Activated CD8-positive, alpha-beta memory T cell treated with anti-CD3 and anti-CD28 coated beads for 24 hours (primary cell): ENCODE measurements around the gene REEP3.

Experiments used
- DNase-seq: peaks from one replicate; pipeline ENCODE4 v3.0.0-alpha.2; 2020

REEP3 gene

DNA sequence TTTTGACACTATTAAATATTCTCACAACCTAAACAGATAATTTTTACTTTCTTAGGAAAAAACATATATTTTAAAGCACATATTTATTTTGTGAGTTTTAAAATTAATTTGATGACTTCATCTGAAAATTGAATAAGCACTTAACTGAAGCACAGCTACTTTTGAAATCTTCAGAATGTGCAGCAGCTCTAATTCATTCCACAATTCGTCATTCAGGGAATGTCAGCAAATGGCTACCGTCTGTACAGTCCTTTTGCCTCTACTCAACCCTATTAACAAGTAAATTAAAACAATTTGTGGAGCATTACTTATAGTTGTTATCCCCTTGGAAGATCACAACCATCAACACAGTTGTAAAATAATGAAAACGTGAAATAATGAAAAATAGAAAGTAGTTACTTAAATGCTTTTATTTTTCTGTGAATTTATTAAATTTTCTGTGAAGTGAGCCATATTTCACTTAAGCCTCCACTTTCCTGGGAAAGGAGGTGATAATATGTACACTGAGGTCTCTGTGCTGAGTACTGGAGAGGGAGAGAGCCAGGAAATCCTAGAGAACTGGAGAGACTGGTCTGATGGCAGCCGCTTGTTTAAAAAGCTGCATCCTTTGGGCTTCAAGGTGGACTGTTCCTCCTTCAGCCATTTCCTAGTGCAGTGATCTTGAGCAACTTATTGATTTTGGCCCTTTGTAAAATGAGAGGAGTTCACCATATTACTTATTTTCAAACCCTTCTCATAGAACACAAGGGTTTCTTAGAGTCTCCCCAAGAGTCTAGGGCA lies 70.6 kb downstream of the REEP3 start:
- DNase-seq: no peak

DNA sequence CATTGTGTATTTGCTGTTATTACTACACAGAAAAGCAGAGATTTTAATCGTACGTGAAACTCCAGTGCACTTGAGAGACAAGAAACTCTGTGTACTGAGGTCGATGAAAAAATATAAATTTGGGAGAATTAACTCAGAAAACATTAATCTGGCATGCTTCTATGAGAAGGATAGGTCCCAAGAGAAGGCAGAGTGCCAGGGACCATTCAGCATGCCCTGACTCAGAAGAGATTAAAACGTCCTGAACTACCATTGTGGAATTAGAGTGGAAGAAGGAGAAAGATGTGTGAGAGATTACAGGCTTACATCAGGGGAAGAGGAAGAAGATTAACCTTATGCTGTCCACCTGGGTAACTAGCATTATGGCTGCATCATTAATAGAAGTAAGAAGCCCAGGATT lies 72.4 kb downstream of the REEP3 start:
- no peak for DNase-seq

DNA sequence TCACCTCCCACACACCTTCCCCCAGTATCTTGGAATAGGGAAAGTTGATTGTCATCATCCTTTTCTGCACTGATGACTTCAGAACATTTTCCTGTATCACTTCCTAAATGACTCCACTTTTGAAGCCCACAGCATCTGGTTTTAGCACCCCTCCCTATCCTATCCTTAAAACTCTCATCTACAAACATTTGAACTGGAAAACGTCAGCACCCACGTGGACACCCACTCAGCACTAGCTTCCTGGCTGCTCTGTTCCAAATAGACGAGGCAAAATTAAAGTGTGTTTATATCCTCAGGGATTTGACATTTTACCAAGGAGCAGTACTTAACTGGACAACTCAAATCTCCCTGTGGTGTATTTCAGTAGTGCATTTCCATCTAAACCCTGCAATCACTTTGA lies 73.9 kb downstream of the REEP3 start:
- no peak for DNase-seq

DNA sequence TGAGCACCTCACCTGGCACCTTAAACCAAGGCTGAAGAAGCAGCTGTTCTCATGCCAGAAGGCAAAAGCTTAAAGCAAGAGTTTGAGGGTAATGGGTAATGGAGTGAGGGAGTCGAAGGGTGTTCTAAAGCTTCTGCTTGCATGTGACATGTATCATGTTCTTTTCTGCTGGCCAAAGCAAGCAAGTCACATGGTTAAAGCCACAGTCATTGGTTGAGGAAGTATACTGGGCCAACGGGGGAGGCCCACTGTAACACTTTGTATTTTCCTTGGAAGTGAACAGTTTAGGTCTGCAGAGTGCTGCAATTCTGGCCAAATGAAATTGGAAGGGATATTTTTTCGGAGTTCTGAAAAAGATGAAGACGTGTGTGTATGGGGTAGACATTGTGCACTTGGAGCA lies 75.7 kb downstream of the REEP3 start:
- no peak for DNase-seq

DNA sequence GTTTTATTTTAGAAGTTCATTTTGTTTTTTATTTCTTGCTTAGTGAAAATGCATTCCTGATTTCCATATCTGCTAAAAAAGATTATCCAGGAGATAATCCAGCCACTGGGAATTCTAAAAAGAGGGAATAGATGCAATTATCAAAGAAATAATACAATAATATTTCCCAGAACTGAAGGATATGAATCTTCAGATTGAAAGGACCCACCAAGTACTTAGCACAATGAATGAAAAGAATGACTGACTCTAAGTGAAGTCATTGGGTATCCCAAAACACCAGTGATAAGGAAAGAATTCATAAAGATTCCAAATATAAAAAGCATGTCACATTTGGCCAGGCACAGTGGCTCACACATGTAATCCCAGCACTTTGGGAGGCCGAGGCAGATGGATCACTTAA lies 79.3 kb downstream of the REEP3 start:
- no peak for DNase-seq

DNA sequence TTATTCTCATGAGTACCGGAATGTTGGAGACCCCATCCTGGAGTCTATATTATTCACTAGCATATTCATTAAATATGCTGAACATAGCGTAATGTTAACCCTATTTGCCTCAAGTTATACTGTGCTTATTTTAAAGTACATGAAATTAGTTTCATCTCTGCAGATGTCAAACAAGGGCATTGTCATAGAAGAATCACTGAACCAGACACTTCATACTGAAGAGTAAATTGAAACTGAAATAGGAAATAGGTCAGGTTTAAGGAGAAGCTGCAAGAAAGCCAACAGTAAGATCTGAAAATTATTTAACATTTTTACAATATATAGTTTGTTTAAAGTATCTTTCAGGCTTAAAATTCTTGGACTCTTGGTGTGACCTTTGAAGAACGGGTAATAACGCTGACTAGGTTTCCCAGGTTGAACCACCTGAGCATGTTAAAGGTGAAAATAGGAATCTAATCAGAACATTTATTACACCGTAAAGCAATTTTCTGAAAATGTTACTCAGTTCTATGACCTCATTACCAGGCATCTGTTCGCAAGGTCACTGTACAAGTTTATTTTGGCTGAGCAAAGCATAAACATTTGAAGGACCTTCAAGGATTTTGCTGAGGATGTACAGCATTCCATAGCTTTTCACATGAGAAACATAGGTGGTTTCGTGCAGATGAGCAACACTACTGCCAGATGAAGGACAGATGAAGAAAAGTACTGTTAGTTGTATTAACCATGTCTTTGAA lies 82.7 kb downstream of the REEP3 start:
- no peak for DNase-seq

DNA sequence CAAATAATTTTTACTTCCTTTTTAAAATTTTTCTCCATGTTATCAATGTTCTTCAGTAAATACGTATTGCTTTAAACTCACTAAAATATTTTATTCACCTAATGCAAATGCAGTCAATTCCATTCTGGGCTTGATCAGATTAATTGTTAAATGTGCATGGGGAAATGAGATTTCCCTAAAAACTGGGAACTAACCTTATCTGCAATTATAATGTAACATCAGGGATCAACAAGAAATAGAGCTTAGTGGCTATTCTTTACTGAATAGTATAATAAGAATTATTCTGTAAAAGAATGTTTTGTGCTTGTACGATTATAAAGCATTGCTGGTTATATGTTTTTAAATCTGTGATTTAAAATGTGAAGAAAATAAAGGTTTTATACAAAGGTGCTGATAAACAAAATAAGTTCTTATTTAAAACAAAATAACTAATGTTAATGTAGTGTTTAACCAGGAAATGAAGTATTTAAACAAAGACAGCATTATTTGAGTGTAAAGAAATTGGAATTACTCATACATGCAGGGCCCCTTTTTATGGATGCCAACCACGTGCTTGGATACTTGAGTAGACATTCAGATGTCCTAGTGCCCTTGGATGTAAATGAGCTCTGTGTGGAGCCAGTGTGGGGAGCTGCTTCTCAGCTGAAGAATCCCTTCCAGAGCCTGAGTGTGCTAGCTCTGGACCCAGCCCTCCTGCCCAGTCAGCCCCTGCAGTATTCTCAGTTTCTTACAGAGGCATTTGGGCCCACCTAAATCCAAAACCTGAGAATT lies 84.2 kb downstream of the REEP3 start:
- DNase-seq: no peak

DNA sequence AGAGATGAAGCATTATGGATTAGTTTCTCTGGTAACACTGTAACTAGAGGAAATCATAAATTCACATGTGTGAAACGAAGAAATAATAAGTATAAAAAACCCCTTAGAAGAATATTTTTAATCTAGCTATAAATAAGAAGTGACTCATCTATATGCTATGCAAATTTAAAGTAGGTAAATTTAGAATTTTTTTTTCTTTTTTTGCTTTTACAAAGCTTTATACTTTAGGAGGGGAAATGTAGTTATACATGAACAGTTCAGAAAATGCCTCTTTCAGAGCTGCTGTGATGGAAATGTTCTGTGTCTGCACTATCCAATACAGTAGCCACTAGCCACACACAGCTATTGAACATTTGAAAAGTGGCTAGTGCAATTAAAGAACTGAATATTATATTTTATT lies 87.3 kb downstream of the REEP3 start:
- no peak for DNase-seq

DNA sequence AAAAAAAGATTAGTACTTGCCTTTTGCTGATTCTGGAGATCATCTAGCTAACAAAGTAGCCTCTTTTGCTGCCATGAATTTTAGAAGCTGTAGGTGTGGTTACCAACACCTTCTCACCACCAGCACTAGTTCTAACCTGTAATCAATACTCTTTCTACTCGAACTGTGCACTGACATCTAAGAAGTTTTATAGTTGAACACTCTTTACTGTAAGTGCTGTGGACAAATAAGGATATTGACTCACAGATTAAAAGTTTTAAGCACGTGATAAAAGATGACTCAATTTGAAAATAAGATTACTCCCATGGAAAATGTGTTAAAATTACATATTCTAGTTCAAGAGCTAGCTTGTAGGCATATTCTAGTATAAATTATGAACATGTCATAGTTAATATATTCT lies 89.9 kb downstream of the REEP3 start:
- DNase-seq: no peak

DNA sequence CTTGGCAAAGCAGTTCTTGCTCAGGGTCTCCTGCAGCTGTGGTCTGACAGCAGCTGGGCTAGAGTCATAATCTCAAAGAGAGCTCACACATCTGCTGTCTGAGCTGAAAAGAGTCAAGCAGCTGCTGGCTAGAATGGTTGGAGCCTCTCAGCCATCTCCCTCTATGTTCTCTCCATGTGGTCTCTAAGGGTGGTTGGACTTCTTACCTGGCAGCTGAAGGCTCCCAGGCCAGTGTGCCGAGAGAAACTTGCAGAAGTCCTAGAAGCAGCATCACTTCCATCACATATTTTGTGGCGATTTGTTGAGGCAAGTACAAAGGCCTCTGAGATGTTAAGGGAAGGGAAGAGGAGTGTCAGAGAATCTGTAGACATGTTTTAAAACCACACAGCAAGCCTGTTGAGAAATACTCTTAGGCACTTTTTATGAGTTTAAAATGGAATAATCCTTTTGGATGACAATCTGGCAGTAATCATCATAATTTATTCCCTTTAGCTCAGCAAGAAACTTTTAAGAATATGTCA lies 93.2 kb downstream of the REEP3 start:
- no peak for DNase-seq

DNA sequence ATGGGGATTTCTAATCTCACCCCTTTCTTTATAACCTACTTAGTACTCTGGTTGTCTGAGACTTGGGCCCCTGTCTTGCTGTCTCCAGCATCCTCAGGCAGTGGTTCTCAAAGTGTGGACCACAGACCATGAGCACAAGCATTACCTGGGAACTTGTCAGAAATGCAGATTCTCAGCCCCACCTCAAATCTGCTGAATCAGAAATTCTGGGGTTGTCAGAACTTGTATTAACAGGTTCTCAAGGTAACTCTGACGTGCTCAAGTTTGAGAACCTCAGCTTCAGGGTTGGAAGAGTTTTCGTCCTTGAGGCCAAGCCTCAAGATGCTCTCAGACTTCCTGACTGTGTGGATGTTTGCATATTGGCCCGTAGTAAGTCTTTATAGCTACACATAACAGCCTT lies 97.4 kb downstream of the REEP3 start:
- no peak for DNase-seq

DNA sequence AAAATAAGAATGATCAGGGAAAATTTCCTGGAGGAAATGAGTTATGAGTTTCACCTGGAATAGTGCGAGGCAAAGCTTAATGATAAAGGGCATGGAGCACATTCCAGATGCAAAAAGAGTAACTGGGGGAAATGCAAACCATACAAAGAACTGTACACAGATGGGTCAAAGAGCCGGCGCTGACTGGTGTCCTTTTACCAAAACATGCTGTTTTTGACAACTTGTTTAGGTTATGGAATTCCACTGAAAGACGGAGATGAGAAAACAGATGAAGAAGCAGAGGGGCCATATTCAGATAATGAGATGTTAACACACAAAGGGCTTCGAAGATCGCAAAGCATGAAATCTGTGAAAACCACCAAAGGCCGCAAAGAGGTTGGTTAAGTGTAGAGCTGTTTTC lies 98.2 kb downstream of the REEP3 start:
- no peak for DNase-seq

DNA sequence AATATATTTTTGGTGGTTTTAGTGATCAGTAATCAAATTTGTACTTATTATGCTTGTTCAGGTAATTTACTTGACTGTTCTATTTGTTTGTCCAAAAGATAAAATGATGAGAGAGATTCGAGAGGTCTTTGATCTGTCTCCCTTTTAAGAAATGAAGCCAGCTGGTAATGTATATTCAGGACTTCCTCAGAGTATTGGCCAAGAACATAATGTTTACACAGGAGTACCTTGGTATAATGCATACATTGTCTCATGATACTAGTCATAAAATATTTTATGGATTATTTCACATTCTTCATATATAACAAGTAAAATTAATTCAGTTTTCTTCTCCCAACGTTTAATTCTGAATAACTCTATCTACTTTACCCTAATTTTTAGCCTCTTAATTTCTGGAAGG lies 100.9 kb downstream of the REEP3 start:
- no peak for DNase-seq

DNA sequence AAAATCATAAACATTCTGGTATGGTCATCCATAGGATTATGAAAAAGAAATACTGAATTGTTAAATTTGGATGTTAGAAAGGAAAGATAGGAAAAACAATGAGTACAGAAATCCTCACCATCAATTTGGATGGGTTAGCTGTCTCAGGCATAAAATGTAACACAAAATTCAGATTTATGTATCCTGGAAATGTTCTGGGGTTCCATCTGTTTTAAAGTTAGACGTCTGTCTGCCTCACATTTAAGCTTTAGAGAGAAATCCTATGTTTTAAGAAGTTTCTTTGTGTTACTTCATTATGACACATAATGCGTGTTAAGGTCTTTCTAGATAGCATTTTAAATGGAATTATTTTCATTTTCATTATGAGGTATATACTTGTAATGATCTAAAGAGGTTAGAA lies 103.5 kb downstream of the REEP3 start:
- no peak for DNase-seq

DNA sequence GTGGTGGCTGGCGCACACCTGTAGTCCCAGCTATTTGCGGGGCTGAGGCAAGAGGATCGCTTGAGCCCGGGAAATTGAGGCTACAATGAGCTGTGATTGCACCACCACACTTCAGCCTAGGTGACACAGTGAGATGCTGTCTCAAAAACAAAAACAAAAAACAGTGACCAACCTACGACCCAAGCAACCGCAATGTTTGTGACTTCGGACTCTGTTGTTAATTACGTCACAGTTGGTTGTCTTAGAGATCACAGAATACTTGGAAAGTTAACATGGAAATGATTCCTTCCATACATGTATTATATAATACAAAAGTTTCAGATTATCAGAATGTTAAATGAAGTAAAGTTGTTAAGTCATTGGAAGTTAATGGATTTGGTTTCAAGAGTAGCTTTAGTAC lies 106.2 kb downstream of the REEP3 start:
- DNase-seq: no peak

DNA sequence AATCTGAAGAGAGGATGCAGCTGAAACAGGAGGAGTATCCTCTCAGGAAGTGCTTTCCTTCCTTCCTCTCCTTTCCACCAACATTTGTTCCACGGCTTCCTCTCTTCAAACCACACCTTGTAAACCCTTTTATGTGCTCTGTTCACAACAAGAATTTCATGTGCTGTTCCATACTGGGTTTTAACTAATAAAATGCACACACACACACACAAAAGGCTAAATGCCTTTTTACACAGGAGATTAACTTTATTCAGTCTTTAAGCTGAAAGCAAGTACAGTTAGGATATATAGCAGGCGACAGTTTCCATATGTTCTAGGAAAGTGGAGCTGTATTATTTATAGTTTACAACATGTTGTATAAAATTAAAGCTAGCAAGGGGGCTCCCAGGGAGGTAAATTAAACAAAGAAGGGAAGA lies 106.7 kb downstream of the REEP3 start:
- DNase-seq: no peak

DNA sequence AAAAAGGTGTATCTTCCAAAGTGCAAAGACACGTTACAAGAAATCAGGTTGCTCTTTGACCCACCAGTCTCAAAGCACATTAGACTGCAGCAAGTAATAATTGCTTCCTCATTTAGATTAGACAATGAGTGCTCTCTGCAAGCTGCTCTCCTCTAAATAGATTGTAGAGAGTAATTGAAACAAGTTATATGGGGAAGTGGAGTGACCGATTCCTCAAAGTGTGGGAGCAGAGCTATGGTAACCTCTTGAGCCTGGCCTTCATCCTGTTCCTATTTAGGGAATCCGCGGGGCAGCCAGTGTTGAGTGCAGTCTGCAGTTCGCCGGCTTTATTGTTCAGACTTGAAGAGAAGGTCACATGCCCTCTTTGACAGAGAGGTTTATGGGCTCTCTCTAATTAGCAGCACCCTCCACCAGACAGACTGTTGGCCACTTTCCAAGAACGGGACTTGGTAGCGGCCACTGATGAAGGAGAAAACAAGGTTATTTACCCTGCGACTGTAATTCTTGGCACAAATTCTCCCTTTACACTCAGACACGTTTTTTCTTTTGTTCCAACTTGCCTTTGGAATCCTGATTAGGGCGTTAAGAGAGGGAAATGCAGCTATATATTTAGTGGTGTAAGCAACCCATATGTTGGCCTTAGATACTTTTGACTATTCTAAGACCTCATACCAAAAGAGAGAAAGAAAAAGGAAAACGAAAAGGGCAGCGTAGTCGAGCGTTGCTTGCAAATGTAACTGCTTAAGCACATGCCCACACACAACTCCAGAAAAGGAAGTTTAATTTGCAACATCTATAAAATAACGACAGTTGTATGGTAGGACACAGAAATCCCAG lies 107.5 kb downstream of the REEP3 start:
- DNase-seq: no peak

DNA sequence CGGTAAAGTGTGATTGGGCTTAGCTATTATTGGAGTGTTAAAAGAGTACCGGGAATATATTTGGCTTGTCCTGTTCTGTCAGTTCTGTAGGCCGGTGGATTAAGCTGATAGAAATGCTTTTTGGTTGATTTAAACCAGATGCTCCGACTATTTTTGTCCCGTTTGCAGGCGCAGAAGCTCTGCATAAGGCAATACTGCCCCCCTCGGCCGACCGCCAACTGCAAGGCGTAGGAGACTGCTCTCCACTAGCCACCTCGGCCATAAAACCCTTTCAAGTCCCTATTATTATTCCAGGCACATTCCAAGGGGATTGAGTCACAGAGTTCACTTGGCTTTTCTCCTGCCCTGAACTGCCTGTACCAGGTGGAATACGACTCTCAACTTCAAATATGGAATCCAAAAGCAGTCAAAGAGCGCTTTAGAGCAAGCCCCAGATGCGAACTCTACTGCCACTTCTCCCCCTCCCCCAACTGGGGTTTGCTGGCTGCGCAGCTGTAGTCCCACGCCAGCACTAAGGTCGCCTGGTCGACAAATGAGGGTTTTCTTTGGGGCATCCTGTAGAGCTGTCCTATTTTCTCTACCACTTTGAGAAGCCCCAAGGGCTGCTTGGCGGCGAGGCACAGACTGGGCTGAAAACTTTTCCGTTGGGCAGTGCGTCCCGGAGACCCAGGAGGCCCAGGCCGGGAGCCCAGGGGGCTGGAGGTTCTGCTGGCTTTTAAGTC lies 108.3 kb downstream of the REEP3 start:
- no peak for DNase-seq

DNA sequence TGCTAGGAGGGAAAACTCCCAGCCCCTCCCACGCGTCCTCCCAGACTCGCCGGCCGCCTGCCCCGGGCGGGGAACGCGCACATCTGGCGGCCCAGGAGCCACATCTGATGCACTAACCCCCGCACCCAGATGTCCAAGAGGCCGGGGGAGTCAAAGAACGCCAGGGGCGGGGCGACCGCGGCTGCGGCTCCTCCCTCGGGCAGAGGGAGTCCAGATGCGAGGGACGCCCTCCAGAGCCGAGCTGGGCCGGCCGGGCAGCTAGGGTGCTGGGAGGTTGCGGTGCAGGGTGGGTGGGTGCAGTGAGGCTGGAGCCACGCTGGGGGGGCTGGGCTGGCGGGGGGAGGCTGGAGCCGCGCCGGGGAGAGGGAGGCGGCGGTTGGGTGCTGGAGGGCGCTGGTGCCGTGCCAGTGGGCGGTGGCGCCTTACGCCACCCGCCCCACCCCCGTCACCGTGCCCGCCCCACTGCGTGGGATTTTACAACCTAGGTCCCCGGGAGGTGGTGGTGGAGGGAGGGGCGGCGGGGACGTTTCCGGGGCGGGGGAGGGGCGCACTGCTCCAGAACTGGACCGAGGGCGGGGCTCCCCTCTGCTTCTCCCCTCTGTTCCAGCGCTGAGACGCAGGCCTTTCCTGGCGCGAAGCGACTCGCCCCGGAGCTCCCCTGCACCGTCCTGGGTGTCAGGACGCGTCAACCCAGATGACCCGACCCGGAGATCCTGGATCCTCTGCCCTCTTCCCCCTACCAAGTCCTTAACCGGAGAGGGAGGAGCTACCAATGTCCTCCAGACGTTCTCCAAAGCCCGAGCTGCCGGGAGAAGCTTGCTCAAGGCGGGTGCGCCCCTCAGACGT lies 109.1 kb downstream of the REEP3 start:
- DNase-seq: peak; percentile 89

DNA sequence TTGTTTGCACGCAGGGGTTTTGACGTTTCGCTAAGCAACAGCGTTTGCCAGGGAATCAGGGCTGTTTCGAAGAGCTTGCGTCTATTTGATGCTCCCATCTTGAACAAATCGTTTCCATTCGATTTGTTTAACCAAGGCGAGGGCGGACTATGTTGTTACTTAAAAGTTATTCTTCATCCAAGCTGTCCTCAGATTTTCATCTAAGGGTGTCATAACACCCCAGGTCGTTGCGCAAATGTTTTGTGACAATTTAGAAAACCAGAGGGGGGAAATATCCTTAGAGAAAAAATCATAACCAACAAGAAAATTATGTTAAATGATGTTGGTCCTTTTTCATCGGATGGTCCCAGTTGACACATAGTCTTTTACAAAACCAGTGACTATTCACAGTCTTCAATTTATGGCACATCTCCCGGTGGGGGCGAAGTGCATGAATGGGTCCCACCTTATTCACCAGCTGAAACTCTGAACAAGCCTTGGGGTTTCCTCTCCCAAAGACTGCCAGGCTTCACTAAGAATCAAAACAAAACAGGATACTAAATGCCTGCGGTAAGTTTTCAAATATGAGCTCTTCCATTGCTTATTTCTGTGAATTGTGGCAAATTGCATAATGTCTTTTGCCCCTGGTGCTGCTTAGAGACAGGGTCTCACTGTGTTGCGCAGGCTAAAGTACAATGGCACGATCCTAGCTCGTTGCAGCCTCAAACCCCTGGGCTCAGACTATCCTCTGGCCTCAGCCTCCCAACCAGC lies 109.9 kb downstream of the REEP3 start:
- no peak for DNase-seq
